ENCODE results near the gene SLC35E3.

The SLC35E3 gene

GRCh38 chr12:68771223-68771925 is 25.4 kb downstream of the SLC35E3 start:
- no peak for DNase-seq

DNA sequence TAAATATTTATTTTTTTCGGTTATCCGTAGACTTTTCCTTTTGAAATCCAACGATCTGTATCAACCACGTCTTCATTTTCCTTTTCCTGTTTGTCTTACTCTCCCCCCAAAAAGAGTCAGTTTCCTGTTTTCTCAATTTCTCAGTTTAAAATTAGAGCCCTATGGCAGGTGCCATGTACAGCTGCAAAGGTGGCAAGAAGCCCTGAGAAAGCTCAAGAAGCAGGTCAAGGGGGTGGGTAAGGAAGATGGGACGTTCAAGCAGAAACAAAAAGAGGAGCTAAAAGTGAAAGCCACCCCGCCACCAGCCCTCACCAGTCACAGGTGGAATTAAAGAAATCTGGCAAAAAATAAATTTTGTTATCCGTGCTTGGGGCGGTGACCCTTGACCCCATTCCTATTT is 26.7 kb downstream of the SLC35E3 start:
- no peak for DNase-seq

GRCh38 chr12:68773582-68773981 is 27.6 kb downstream of the SLC35E3 start:
- no peak for DNase-seq

- no peak for DNase-seq
These were observed 29.2 kb downstream of the SLC35E3 start for GRCh38 chr12:68775121-68775630.

GRCh38 chr12:68776976-68777610 is 31.1 kb downstream of the SLC35E3 start:
- DNase-seq: no peak

- no peak for DNase-seq
These were observed 33.3 kb downstream of the SLC35E3 start for GRCh38 chr12:68779280-68779679.

DNA sequence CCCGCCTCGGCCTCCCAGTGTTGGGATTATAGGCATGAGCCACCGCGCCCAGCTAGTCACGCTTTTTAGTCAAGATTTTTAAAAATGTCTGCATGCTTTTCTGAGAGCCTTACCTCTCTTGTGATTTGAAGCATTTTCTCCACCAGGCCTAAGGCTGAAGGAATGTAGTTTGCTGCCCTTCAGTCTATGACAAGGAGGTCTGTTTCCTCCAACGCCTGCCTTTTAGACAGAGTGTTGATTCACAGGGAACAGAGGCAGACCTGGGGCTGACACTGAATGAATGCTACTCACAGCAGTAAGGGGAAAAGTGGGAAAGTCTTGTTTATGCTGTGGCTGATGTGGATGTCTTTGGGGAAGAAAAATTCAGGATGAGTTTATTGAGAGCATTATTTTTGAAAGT is 34.8 kb downstream of the SLC35E3 start:
- DNase-seq: no peak

DNA sequence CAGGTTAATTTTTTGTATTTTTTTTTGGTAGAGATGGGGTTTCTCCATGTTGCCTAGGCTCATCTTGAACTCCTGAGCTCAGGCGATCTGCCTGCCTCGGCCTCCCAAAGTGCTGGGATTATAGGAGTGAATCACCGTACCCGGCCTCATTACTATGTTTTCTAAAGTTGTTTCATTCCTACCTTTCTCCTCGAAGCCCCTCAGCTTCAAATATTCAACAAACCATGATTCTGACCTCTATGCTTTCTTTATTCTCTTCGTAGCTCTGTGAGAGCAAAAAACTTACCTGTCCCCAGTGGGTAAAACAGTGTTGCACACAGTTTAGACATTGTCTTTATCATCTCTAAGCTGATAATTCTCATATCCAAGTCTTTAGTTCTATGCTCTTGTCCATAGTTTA is 35.8 kb downstream of the SLC35E3 start:
- no peak for DNase-seq

DNA sequence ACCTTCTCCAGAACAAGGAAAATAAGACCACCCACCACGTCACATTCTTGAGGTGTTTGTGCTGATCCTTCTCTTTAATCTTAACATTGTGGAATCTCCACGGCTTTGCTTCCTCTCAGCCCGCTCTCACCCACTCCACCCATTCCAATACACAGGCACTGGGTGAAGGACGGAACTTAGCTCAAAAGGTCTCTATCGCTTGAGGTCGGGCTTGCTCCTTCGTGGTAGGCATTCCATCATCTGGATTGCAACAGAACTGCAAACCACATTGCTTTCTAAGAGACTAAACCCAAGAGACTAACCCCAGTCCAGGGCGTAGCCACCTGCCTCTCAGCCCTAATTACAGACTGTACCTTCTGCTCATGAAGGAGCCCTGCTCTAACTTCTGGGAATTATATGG is 38.0 kb downstream of the SLC35E3 start:
- DNase-seq: no peak

DNA sequence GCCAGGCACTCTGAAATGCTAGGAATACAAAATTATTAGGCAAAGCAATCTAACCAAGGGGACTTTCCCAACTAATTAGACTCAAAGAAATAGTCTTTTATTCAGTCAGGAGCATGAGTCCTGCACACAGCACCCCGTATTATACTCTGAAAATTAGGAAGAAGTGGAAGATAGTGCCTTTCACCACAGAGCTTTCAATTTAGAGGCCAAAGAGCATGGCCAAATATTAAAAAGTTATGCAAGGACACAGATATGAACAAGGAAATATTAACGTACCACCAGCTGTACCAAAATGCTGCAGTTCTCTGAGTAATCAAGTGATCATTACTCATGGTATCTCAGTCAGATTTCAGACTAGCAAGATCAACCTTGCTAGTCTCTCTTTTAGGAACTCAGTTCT is 39.4 kb downstream of the SLC35E3 start:
- DNase-seq: no peak

DNA sequence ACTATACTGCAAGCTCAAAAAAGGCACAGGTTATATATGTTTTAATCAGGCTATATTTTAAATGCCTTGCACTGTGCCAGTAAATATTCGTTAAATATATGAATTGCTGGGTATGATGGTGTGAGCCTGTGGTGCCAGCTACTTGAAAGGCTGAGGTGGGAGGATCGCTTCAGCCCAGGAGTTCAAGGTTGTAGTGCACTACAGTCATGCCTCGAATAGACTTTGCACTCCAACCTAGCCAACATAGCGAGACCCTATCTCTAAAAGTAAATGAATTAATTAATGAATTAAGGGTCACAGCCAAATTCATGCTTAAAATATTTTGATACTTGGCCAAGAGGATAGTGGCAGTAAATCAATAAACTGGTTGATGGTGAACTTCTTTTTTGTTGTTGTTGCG is 39.8 kb downstream of the SLC35E3 start:
- no peak for DNase-seq

GRCh38 chr12:68786929-68787328 is 41.0 kb downstream of the SLC35E3 start:
- no peak for DNase-seq

GRCh38 chr12:68788554-68789143 is 42.7 kb downstream of the SLC35E3 start:
- no peak for DNase-seq

- no peak for DNase-seq
These were observed 43.3 kb downstream of the SLC35E3 start for GRCh38 chr12:68789144-68789878.

DNA sequence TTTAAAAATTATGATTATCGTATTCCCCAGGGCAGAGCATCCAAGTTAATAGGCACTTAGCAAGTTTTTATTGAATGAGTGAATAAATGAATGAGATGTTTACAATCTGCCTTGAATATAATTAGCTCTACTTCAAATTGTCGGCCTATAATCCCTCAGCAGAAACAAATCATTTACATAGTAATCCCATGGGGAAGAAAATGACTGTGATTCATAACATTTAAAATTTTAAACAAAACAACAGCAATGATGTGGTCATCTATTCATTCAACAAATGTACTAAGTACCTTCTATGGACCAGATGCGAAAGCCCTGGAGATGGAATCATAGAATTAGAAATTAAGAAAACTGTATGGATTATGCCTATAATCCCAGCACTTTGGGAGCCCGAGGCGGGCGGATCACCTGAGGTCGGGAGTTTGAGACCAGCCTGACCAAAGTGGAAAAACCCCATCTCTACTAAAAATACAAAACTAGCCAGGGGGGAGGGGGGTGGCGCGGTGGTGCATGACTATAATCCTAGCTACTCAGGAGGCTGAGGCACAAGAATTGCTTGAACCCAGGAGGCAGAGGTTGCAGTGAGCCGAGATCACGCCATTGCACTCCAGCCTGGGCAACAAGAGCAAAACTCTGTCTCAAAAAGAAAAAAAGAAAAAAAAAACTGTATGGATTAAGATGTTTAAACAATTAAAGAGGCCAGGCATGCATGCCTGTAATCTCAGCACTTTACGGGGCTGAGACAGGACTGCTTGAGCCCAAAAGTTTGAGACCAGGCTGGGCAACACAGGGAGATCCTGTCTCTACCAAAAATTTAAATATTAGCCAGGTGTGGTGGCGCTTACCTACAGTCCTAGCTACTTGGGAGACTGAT is 44.3 kb downstream of the SLC35E3 start:
- no peak for DNase-seq

DNA sequence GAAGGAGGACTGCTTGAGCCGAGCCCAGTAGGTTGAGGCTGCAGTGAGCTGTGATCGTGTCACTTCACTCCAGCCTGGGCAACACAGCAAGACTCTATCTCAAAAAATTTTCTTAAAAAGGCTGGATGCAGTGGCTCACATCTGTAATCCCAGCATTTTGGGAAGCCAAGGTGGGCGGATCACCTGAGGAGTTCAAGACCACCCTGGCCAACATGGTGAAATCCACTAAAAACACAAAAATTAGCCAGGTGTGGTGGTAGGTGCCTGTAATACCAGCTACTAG is 44.9 kb downstream of the SLC35E3 start:
- DNase-seq: no peak

DNA sequence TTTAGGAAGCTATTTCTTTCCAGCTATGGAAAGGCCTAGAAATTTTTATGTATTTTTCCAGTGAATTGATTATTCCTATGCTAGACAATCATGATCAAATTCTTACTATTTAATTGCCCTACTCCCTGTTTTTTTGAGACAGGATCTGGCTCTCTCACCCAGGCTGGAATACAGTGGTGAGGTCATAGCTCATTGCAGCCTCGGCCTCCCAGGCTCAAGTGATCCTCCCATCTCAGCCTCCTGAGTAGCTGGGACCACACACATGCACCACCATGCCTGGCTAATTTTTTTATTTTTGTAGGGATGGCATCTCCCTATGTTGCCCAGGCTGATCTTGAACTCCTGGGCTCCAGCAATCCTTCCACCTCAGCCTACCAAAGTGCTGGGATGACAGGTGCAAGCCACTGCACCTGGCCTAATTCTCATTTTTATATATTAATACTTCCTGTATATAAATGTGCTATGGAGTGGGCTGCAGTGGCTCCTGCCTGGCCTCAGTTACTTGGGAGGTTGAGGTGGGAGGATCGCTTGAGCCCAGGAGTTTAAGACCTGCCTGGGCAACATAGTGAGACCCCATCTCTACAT is 46.0 kb downstream of the SLC35E3 start:
- no peak for DNase-seq

- no peak for DNase-seq
These were observed 47.0 kb downstream of the SLC35E3 start for GRCh38 chr12:68792952-68793351.

- DNase-seq: no peak
These were observed 47.5 kb downstream of the SLC35E3 start for GRCh38 chr12:68793436-68793835.

DNA sequence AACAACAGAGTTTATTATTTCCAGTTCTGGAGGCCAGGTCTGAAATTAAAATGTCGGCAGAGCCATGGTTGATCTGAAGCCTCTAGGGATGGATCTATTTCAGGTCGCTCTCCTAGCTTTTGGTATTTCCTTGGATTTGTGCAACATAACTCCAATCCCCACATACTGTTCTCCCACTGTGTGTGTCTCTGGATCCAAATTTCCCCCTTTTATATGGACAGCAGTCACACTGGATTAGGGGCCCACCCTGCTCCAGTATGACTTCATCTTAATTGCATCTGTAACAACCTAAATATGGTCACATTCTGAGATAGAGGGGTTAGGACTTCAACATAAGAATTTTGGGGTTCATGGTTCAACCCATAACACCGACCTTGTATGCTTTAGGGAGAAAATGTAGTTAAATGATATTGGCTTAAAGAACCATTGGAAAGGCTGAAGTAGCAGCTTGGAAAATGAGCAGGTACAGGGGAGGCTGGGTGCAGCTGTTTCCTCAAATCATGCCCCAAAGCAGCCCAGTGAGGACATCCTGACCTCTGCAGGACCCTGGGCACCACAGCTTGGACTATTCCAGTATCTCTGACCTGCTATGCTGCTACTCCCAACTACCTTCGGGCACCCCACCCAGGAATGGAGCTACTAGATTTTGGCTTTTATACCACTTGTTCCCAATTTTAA is 48.1 kb downstream of the SLC35E3 start:
- DNase-seq: no peak

DNA sequence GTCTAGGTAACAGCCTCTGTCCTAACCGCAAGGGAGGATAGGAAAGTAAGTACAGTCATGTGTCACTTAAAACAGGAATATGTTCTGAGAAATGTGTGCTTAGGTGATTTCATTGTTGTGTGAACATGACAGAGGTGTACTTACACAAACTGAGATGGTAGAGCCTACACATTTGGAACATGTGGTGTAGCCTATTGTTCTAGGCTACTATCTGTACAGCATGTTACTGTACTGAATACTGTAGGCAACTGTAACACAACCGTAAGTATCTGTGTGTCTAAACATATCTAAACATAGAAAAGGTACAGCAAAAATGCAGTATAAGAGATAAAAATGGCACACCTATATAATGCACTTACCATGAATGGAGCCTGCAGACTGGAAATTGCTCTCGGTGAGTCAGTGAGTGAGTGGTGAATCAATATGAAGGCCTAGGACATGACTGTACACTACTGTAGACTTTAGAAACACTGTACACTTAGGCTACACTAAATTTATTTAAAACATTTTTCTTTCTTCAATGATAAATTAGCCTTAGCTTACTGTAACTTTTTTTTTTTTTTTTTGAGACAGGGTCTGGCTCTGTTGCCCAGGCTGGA is 48.8 kb downstream of the SLC35E3 start:
- no peak for DNase-seq

All from NCI-H1092 treated with DMSO at 0.1 percent for 48 hours (cell line).